Endothelial cell of umbilical vein (primary cell): Measurements from ENCODE around the gene SNX9. TPM values are rescaled to one million over a fixed set of nuclear protein-coding genes. Genes with fewer than 3 reads are reported as not detected.

ENCODE experiments used
- BruUV-seq: library from RNA; stranded (reverse); fragments of 400-500 nt; replicated peaks from 2 replicates; lab custom pipeline; 2021; lab: Mats Ljungman, UMichigan
- CTCF ChIA-PET: fragments of 300-600, 350-600 bp; sonication (Branson Sonifier 250); formaldehyde crosslinking; loops from one replicate; lab custom pipeline; 2021; ENCODE audit warnings: antibody characterized with exemption, inconsistent platforms; lab: Charles Lee
- POLR2A ChIA-PET: fragments of 300-600, 350-600 bp; sonication (Branson Sonifier 250); formaldehyde crosslinking; loops from one replicate; lab custom pipeline; 2021; ENCODE audit warnings: antibody characterized with exemption, inconsistent platforms; lab: Charles Lee
- DNase-seq: peaks from one replicate; pipeline ENCODE4 v3.0.0-alpha.2; 2011; ENCODE audit warnings: low read depth, low spot score
- FAIRE-seq: peaks from 2 replicates; lab custom pipeline; 2011; peaks lifted over from hg19 to GRCh38; lab: Jason Lieb, UNC
- H2AFZ ChIP-seq: 2 replicates; pipeline ENCODE4 v1.6.0; 2012; ENCODE audit warnings: low read depth, low read length, control low read depth, inconsistent platforms
- H3K27ac ChIP-seq: 2 replicates; pipeline ENCODE4 v1.5.1; 2011; ENCODE audit warnings: low read depth, mild to moderate bottlenecking, control low read depth, low read length, moderate library complexity; ENCODE audit not compliant: insufficient read depth
- H3K27me3 ChIP-seq, 2 experiments: 2 replicates each; pipeline versions ENCODE4 v1.6.0 to v1.6.1; 2011; ENCODE audit warnings: low read length in 2 of 2, mixed read lengths in 1 of 2; ENCODE audit not compliant: control insufficient read depth in 2 of 2, insufficient read depth in 2 of 2
- H3K36me3 ChIP-seq, 2 experiments: 2 replicates in 1 of 2; 3 replicates in 1 of 2; pipeline ENCODE4 v1.5.1; 2011; ENCODE audit warnings: low read length in 2 of 2, mild to moderate bottlenecking in 1 of 2, moderate library complexity in 1 of 2; ENCODE audit not compliant: control insufficient read depth in 2 of 2, insufficient read depth in 2 of 2; ENCODE audit errors: extremely low read depth in 1 of 2
- H3K4me1 ChIP-seq: 3 replicates; pipeline ENCODE4 v1.5.1; 2011; ENCODE audit warnings: mild to moderate bottlenecking, low read length; ENCODE audit not compliant: control insufficient read depth, insufficient read depth; ENCODE audit errors: extremely low read depth
- H3K4me2 ChIP-seq: 2 replicates; pipeline ENCODE4 v1.6.1; 2011; ENCODE audit warnings: low read length, control low read depth, mixed read lengths; ENCODE audit not compliant: insufficient read depth
- H3K4me3 ChIP-seq, 3 experiments: fragments of 200-600 bp in 1 of 3; sonication (generic), shearing (Covaris generic) in 1 of 3; replicated peaks in 1 of 3; 2 replicates each; pipeline ENCODE4 v1.5.1; 2011 to 2016; ENCODE audit warnings: control low read depth in 3 of 3, low read length in 3 of 3, mild to moderate bottlenecking in 2 of 3, inconsistent platforms in 1 of 3, low read depth in 1 of 3, moderate library complexity in 1 of 3; ENCODE audit not compliant: insufficient read depth in 1 of 3
- H3K79me2 ChIP-seq: 2 replicates; pipeline ENCODE4 v1.6.0; 2012; ENCODE audit warnings: low read length, inconsistent platforms; ENCODE audit not compliant: control insufficient read depth, insufficient read depth
- H3K9ac ChIP-seq: replicated peaks from 2 replicates; pipeline ENCODE3; 2011; ENCODE audit warnings: low read length, control low read depth; ENCODE audit not compliant: insufficient read depth; ENCODE audit errors: extremely low read depth
- H3K9me1 ChIP-seq: replicated peaks from 3 replicates; pipeline ENCODE4 v1.6.0; 2011; ENCODE audit warnings: mild to moderate bottlenecking, low read length; ENCODE audit not compliant: control insufficient read depth, insufficient read depth; ENCODE audit errors: extremely low read depth
- H3K9me3 ChIP-seq: replicated peaks from 2 replicates; pipeline ENCODE4 v1.5.1; 2012; ENCODE audit warnings: low read length, inconsistent platforms; ENCODE audit not compliant: control insufficient read depth, insufficient read depth
- H4K20me1 ChIP-seq: replicated peaks from 2 replicates; pipeline ENCODE3; 2011; ENCODE audit warnings: mild to moderate bottlenecking, low read length; ENCODE audit not compliant: control insufficient read depth, insufficient read depth; ENCODE audit errors: extremely low read depth
- EZH2 ChIP-seq: IDR thresholded peaks from 2 replicates; pipeline ENCODE4 v1.6.1; 2012; ENCODE audit warnings: borderline replicate concordance, low read depth, mild to moderate bottlenecking, moderate library complexity, low read length, inconsistent platforms; ENCODE audit not compliant: severe bottlenecking
- FOS ChIP-seq: IDR thresholded peaks from 2 replicates; pipeline ENCODE4 v1.6.1; 2011; ENCODE audit warnings: mild to moderate bottlenecking, low read length, moderate library complexity, borderline replicate concordance; ENCODE audit not compliant: insufficient read depth
- GATA2 ChIP-seq: IDR thresholded peaks from 2 replicates; pipeline ENCODE4 v1.7.0; 2011; ENCODE audit warnings: low read depth, mild to moderate bottlenecking, moderate library complexity, mixed read lengths, low read length; ENCODE audit not compliant: insufficient read length, insufficient read depth
- JUN ChIP-seq: IDR thresholded peaks from 2 replicates; pipeline ENCODE4 v1.6.1; 2011; ENCODE audit warnings: borderline replicate concordance, low read depth; ENCODE audit not compliant: insufficient read length, insufficient read depth
- MYC ChIP-seq: IDR thresholded peaks from one replicate; pipeline ENCODE4 v1.6.1; 2011; ENCODE audit warnings: mild to moderate bottlenecking, low read depth, low read length
- POLR2A ChIP-seq: IDR thresholded peaks from 2 replicates; pipeline ENCODE4 v1.6.1; 2012; ENCODE audit warnings: low read depth, mild to moderate bottlenecking, control low read depth, low read length
- POLR2AphosphoS5 ChIP-seq: IDR thresholded peaks from 2 replicates; pipeline ENCODE4 v1.6.1; 2012; ENCODE audit warnings: low read depth, mild to moderate bottlenecking, control low read depth, low read length, moderate library complexity; ENCODE audit not compliant: insufficient read depth
- dilution Hi-C: fragments of 300-500 bp; cut with MboI; formaldehyde crosslinking; loops from one replicate; pipeline ENCODE4 v1.15.0; 2019; ENCODE audit warnings: low sequenced_read_pairs; ENCODE audit not compliant: extremely low pct_ligation_motif_present
- intact Hi-C: fragments of 100-400 bp; cut with micrococcal nuclease; formaldehyde crosslinking; loops from one replicate; pipeline ENCODE4 v1.10.0; 2022
- polyA plus RNA-seq, 4 experiments: library from polyadenylated mRNA; depleted of rRNA in 3 of 4; stranded (reverse) in 3 of 4; unstranded in 1 of 4; fragments of >200 nt; gene quantifications; 2 replicates each; pipeline versions ENCODE4 v1.2.1 to v1.2.3, GENCODE V29; 2011 to 2012; ENCODE audit warnings: missing spikeins in 1 of 4
- small RNA-seq: library from RNA; depleted of rRNA; stranded (forward); fragments of <200 nt; gene quantifications from one replicate; pipeline ENCODE3, GENCODE V24; 2012; ENCODE audit warnings: low replicate concordance, low read depth; ENCODE audit not compliant: insufficient read depth, insufficient read length
- total RNA-seq: library from RNA; stranded (reverse); gene quantifications from 2 replicates; pipeline ENCODE4 v1.2.3, GENCODE V29; 2021
- TF ChIP-seq, protein P1 (sequence below): IDR thresholded peaks from 2 replicates; pipeline ENCODE4 v1.6.1; 2011; ENCODE audit not compliant: insufficient read depth, insufficient read length
- TF ChIP-seq, protein P2 (sequence below), 2 donors: IDR thresholded peaks; 1 replicate in 1 of 2; 2 replicates in 1 of 2; pipeline ENCODE4 v1.5.1; 2011; ENCODE audit warnings: low read length in 2 of 2, mild to moderate bottlenecking in 2 of 2, moderate library complexity in 2 of 2, control low read depth in 1 of 2, inconsistent platforms in 1 of 2, low read depth in 1 of 2; ENCODE audit not compliant: insufficient read depth in 1 of 2; ENCODE audit errors: extremely low read depth in 1 of 2

SNX9 gene
- total and polyA plus RNA-seq, 2 donors (not counting 3 experiments of a cell fraction or from before 2014, with no cell fraction given), result 27.5 to 54.5 TPM

DNA sequence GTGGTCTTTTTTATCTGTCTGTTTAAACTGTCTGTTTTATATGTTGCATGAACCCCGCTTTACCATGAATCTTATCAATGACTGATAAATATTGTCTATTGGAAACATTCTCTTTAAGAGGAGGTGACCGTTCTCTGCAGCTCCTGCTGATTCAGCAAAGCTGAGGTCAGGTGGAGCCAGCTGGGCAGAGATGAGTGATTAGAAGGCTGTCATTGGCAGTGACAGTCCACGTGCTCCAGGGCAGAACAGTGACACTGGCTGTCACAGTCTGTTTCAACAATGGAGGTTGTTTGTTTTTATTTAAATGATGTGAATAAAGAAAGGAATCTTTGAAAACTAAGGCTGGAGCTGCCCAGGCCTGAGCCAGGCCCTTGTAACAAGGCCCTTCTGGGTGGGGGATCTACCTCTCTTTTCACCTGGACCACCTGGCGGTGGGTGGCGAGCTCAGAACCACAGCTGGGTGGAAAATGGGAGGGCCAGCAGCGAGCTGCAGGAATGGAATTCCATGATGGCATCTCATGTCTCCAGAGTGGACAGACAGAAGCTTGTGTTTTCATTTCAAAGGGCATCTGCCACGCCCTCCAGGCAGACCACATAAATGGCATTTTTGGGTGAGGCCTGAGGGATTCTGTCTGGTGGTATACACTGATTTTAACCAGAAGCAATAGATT, 171.2 kb downstream of the SNX9 start:
- dilution Hi-C loops, result no loop called here
- no peaks in the 10 kb centered on the region for H4K20me1 ChIP-seq
- no peak overlapping the region for H3K4me3 ChIP-seq
- POLR2A ChIA-PET, result interaction anchor here (0.6 to 1.1 kb wide), 2 partner anchors 9 to 36 kb away, joined by 4 to 5 read pairs; no protein-coding TSS in a partner anchor
- H3K9ac ChIP-seq, result no peak overlapping the region
- TF ChIP-seq FOS, result no peak
- no peak for TF ChIP-seq JUN
- no peak for TF ChIP-seq EZH2
- TF ChIP-seq GATA2, result no peak
- no peak for TF ChIP-seq POLR2A
- TF ChIP-seq, protein P1, sequence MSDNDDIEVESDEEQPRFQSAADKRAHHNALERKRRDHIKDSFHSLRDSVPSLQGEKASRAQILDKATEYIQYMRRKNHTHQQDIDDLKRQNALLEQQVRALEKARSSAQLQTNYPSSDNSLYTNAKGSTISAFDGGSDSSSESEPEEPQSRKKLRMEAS, result no peak
- TF ChIP-seq MYC, result no peak
- TF ChIP-seq, protein P2, sequence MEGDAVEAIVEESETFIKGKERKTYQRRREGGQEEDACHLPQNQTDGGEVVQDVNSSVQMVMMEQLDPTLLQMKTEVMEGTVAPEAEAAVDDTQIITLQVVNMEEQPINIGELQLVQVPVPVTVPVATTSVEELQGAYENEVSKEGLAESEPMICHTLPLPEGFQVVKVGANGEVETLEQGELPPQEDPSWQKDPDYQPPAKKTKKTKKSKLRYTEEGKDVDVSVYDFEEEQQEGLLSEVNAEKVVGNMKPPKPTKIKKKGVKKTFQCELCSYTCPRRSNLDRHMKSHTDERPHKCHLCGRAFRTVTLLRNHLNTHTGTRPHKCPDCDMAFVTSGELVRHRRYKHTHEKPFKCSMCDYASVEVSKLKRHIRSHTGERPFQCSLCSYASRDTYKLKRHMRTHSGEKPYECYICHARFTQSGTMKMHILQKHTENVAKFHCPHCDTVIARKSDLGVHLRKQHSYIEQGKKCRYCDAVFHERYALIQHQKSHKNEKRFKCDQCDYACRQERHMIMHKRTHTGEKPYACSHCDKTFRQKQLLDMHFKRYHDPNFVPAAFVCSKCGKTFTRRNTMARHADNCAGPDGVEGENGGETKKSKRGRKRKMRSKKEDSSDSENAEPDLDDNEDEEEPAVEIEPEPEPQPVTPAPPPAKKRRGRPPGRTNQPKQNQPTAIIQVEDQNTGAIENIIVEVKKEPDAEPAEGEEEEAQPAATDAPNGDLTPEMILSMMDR (IDR thresholded peaks at IDR 0.05; ENCODE audit: extremely low read depth in 1 of 2, insufficient read depth in 1 of 2, low read depth in 1 of 2, low read length in 2 of 2), result no peak
- no peak for TF ChIP-seq POLR2AphosphoS5
- no peaks in the 10 kb centered on the region for H3K9me1 ChIP-seq
- no peak for DNase-seq
- FAIRE-seq, result no peak
- H3K36me3 ChIP-seq, result peaks cover 0 to 4% of the 10 kb centered on the region in 2 experiments
- H3K9me3 ChIP-seq, result no peaks in the 10 kb centered on the region
- peaks cover 99% of the 10 kb centered on the region for H3K79me2 ChIP-seq
- H3K27ac ChIP-seq, result no peak overlapping the region
- intact Hi-C loops, result no loop called here
- CTCF ChIA-PET, result interaction anchor here (0.6 to 3.5 kb wide), 7 partner anchors 9 to 287 kb away, joined by 3 to 17 read pairs (median 4); partner anchors contain the start of gene SYNJ2
- BruUV-seq, result no TSS peak
- peaks cover 26% of the 10 kb centered on the region for H3K4me1 ChIP-seq
- H2AFZ ChIP-seq, result no peak overlapping the region
- no peaks in the 10 kb centered on the region for H3K27me3 ChIP-seq
- no peak overlapping the region for H3K4me2 ChIP-seq

Small RNAs within 50 kb of the gene (small RNA-seq; reads per million reads assigned to genes)
- gene HSPE1P26 (not detected), gene RNU6-786P (not detected)

Other genes with a start within 250 kb of the SNX9 start
- 71.8 and 78.2 TPM in 2 replicates for gene SYNJ2, start 158.6 kb downstream of the SNX9 start, total RNA-seq
- 32.4 and 35.1 TPM in 2 replicates for gene SYNJ2, start 158.6 kb downstream of the SNX9 start, polyA plus RNA-seq